KG1 (cell line): ENCODE results near the gene C1QB.
"Not testable (repeated sequence)": the region's sequence is repeated elsewhere in the genome, so short reads cannot be mapped to it uniquely, and the experiment has no call there.

ENCODE experiments used
- DNase-seq: peaks from one replicate; lab custom pipeline; 2025; lab: John Stamatoyannopoulos, UW

Gene C1QB

GRCh38 chr1:22662986-22663408 is 10.0 kb downstream of the C1QB start:
- DNase-seq: no peak

- no peak for DNase-seq
These were observed 12.7 kb downstream of the C1QB start for GRCh38 chr1:22665752-22666151.

- DNase-seq: no peak
These were observed 13.4 kb downstream of the C1QB start for GRCh38 chr1:22666412-22666811.

DNA sequence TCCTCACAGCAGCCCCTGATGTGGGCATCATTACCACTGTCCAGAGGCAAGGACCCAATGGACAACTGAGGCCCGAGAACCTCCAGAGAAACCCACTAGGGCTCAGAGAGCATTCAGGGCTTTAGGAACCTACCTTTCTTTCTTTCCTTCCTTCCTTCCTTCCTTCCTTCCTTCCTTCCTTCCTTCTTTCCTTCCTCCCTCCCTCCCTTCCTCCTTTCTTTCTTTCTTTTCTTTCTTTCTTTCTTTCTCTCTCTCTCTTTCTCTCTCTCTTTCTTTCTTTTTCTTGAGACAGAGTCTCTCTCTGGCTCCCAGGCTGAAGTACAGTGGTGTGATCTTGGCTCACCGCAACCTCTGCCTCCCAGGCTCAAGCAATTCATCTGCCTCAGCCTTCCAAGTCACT is 15.8 kb downstream of the C1QB start:
- not testable (repeated sequence) for DNase-seq

- DNase-seq: no peak
These were observed 17.4 kb downstream of the C1QB start for GRCh38 chr1:22670352-22670975.

DNA sequence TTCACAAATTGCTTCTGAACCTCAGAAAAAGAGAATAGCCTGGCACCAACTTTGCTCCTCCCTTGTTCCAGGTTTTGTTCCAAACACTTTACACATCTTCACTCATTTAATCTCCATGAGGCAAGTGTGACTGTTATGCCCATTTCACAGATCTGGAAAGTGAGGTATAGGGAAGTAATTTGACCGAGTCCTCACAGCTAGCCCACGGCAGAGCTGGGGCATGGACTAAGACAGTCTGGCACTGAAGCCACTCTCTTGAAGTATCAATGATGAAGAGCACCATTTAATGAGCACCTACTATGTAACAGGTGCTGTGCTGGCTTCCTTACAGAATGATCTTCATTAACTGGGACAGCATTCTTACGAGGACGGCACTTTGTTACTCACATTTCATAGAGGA is 19.0 kb downstream of the C1QB start:
- no peak for DNase-seq

GRCh38 chr1:22673486-22674409 is 20.7 kb downstream of the C1QB start:
- DNase-seq: no peak

DNA sequence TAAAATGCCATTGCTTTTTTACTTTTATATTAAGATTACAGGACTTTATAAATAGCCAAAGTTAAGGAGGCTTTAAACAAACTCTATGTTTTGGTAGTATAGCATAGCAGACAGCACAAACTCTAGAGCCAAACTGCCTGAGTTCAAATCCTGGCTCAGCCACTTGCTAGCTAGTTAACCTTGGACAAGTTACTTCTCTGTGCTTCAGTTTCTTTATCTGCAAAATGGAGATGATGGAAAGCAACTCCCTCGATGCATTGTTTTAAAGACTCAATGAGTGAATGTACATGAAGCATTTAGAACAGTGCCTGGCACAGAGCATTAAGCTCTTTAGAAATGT is 21.3 kb downstream of the C1QB start:
- DNase-seq: no peak

DNA sequence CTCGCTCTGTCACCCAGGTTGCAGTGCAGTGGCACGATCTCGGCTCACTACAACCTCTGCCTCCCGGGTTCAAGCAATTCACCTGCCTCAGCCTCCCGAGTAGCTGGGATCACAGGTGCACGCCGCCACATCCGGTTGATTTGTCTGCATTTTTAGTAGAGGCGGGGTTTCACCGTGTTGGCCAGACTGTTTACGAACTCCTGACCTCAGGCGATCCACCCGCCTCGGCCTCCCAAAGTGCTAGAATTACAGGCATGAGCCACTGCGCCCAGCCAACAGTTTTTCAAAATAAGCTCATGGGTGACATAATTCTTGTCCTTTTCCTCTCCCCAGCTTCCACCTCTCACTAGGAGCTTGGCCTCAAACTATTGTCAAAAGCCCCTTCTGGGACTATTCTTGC is 23.1 kb downstream of the C1QB start:
- not testable (repeated sequence) for DNase-seq

GRCh38 chr1:22676916-22677583 is 24.0 kb downstream of the C1QB start:
- no peak for DNase-seq

DNA sequence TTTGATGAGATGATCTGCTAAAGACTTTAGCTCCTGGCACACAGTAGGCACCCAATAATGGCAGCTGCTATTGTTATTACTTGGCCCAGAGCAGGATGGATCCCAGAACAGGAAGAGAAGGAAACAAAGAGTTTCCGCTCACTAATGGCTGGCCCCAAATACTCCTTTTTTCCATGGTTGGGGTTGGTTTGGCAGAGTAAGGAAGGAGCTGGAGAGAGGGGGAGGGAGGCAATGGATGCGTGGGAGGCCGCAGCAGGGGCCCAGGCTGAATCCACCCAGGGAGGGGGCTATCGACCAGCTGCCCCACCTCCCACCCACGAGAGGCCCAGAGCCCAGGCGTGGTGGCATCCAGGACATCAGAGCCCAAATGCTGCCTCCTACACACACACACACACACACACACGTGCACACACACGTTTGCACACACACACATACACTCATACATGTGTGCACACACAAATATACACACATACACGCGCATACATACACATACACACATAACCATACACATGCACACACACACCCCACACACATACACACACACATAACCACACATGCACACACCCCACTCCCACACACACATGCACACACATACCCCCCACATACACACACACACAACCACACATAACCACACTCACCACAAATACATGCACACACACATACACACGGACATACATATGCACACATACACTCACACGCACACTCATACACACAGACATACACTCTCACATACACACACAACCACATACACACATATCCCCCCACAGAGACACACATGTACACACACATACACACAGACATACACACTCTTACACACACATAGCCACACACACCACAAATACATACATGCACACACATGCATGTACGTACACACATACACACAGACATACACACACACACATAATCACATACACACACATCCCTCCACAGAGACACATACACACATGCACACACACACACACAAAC is 25.2 kb downstream of the C1QB start:
- DNase-seq: no peak

DNA sequence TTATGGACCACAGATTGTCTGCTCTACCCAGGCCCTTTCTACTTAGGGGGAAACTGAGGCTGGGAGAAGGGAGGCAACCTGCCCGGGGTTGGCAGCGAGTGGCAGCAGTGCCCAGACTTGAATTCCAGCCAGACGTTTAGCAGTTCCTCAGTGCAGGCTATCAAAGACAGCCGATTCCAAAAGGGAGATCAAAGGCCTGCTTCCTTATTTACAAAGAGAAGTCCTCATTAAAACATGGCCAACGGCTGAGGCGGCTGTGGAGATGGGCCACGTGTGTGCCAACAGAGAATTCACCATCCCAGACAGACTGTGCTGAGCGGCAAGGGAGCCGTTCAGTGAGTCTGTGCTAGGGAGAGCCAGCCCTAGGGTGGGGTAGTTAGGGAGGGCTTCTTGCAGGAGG is 27.7 kb downstream of the C1QB start:
- DNase-seq: no peak

- no peak for DNase-seq
These were observed 28.7 kb downstream of the C1QB start for GRCh38 chr1:22681556-22682276.

DNA sequence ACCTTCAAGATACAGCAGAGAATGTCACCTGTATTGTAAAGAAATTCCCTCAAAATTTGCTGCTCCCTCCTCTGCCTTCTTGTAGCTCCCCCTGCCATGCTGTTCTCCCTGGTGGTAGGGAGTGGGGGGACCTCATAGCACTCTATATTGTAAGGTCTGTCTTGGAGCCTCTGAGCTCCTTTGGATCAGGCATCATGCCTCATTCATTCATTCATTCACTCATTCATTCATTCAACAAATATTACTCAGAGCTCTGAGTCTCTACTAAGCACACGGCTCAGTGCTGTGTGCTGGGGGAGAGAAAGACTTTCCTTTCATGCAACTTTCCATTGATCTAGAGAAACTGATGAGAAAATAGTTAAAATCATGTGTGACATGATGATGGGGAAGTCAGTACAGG is 30.5 kb downstream of the C1QB start:
- no peak for DNase-seq

GRCh38 chr1:22685591-22686059 is 32.6 kb downstream of the C1QB start:
- no peak for DNase-seq

DNA sequence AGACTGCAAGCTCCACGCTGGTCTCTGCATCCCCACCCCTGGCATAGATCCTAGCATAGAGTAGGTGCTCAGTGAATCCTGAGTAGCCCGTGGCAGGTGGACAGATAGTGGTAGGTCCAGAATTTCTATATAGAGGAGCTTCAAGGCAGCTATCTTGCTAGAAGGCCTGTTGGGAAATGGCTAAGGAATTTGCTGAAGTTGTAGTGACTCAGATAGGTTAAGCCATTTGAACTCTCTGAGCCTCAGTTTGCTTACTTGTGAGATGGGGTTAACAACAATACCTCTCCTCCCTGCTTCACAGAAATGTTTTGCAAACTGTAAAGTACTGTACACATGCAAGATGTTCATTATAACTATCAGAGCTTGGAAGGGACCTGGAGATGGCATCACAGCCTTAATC is 34.2 kb downstream of the C1QB start:
- no peak for DNase-seq

DNA sequence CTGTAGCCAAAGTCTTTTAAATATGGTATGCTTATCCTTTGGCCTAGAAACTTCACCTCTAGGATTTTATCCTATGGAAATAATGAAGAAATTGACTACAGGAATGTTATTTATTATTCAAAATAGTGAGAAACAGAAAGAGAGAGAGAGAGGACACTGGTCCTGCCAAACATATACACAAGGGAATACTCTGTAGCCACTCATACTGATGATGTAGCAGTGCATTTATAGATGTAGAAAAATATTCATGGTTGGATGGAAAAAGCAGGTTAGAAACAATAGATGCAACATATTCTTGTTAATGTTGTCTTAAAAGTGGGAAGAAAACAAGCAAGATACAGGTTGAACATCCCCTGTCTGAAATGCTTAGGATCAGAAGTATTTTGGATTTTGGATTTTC is 35.4 kb downstream of the C1QB start:
- DNase-seq: no peak

DNA sequence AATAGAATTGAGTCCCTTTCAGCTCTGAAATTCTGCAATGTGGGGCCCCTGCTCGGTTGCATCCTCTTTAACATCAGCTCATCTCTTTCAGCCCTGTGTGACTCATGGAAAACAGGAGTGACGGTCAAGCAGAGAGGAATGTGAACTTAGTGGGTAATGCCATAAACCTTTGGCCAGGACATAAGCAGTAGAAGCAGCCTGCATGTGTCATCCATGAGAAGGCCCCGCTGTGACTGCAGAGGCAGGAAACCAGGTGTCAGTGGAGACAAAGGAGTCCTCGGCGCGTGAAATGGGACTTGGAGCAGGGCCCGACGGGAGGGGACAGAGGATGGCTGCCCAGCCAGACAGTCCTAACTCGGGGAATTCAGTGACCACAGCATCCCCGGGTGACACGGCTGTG is 36.5 kb downstream of the C1QB start:
- no peak for DNase-seq

DNA sequence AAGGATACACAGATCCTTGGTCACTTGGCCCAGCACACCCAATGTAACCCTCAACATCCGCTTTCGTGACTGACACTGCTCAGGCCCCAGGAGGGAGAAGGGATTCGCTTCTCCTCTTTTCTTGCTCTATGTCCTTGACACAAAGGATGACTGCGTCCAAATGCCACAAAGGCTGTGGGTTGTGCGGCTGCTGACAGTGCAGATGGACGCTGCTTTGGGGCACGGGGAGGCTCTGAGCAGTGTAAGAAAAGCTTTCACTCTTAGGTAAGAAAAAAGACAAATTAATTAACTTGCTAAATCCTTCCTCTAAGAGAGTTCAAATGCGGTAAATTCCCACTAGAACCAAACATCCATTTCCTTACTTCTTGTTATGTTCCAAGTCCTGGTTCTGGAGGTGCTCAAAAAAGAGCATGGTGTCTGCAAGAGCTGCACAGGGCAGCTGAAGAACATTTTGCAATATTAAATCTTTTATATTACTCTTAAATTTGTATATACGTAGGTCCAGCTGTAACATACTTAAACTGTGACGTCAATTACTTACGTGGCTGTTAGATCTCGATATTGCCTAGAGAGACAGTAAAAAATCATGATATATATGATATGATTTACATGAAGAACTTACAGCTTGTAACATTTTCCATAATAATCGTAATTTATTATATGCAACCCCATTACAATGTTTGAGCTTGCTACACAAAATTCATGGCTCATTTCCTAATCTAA is 38.2 kb downstream of the C1QB start:
- no peak for DNase-seq

GRCh38 chr1:22694172-22694571 is 41.1 kb downstream of the C1QB start:
- DNase-seq: no peak
